ENCODE data around the gene CAPN7.

GRCh38 chr3:15217011-15217671 lies 11.1 kb downstream of the CAPN7 start:
- TF ChIP-seq GATA2 (IDR thresholded peaks at IDR 0.05; ENCODE audit: low read depth, low read length) (no peak), GATA3 (IDR thresholded peaks at IDR 0.05; ENCODE audit: low read depth, low read length) (no peak)

Data from SH-SY5Y (cell line).